GM12864 (cell line): ENCODE results near the gene SLCO4C1.
"Not testable (repeated sequence)": the region's sequence is repeated elsewhere in the genome, so short reads cannot be mapped to it uniquely, and the experiment has no call there.

Experiments
- DNase-seq: peaks from one replicate; pipeline ENCODE4 v3.0.0-alpha.2; 2011; ENCODE audit warnings: low read depth
- H3K4me3 ChIP-seq: 2 replicates; pipeline ENCODE4 v1.5.1; 2011; ENCODE audit warnings: mild to moderate bottlenecking, low read depth, low read length, control low read depth
- TF ChIP-seq, protein P1 (sequence below): IDR thresholded peaks from 2 replicates; pipeline ENCODE4 v1.5.1; 2011; ENCODE audit warnings: low read depth, mild to moderate bottlenecking, moderate library complexity, low read length, control low read depth, inconsistent platforms; ENCODE audit errors: missing control alignments

Gene SLCO4C1

DNA sequence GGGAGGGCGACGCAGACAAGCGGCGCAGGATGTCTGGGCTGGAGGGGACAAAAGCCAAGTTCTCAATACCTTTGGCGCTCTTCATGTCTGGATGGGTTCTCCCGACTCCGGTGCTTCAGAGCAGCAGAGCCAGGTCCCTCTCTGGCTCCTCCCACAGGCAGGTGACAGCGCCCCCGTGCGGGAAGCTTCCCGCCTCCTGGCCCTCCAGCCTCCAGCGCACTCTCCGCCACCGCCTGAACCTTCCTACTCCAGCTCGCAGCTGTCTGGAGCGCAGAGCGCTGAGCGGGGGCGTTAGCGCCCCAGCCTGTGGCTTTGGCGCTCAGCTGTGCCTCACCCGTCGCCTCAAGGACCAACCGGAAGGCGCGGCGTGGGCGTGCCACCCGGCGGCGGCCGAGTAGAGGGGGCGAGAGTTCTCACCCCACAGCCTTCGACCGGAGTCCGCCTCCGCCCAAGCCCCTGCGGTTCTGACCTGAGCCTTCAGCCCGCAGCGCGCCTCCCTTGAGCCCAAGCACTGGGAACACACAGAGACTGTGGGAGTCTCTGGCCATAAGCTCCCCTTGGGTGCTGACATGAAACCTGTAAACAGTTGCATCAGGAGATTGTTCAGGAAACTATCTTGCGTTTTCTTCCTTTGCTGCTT lies at the start of gene SLCO4C1:
Gene SLCO4C1, minus strand, starts transcription at position 107 of the 640 bp plus-strand sequence. Its CDS starts 22 bp downstream, at position 85.
- DNase-seq: peak; percentile 59
- TF ChIP-seq, protein P1, sequence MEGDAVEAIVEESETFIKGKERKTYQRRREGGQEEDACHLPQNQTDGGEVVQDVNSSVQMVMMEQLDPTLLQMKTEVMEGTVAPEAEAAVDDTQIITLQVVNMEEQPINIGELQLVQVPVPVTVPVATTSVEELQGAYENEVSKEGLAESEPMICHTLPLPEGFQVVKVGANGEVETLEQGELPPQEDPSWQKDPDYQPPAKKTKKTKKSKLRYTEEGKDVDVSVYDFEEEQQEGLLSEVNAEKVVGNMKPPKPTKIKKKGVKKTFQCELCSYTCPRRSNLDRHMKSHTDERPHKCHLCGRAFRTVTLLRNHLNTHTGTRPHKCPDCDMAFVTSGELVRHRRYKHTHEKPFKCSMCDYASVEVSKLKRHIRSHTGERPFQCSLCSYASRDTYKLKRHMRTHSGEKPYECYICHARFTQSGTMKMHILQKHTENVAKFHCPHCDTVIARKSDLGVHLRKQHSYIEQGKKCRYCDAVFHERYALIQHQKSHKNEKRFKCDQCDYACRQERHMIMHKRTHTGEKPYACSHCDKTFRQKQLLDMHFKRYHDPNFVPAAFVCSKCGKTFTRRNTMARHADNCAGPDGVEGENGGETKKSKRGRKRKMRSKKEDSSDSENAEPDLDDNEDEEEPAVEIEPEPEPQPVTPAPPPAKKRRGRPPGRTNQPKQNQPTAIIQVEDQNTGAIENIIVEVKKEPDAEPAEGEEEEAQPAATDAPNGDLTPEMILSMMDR: peak; percentile 85
- H3K4me3 ChIP-seq: peak within 1 kb of the TSS; percentile 53

DNA sequence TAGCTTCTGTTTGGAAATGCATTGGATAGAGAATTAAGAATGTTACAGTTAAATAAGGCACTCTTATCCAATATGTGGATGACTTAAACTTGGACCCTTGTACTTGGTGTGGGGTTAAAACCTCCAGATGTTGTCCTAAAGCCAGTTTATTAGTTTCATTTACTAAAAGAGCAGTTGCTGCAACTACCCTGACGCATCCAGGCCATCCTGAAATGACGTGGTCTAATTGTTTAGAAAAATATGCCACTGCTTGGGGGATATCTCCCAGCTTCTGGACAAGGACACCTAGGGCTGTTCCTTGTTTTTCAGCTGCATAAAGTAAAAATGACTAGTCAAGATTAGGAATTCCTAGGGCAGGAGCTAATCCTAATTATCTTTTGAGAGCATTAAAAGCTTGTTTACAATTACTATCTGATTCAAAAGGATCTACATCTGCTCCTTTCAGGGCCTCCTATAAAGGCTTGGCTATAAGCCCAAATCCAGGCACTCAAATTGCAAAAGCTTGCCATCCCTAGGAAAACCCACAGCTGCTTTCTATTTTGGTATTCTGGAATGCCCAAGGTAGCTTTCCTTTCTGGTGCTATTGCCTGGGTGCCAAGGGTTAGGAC lies 45.7 kb upstream of the SLCO4C1 start:
- TF ChIP-seq, protein P1: no peak
- no peak for DNase-seq
- H3K4me3 ChIP-seq: no peak overlapping the region

DNA sequence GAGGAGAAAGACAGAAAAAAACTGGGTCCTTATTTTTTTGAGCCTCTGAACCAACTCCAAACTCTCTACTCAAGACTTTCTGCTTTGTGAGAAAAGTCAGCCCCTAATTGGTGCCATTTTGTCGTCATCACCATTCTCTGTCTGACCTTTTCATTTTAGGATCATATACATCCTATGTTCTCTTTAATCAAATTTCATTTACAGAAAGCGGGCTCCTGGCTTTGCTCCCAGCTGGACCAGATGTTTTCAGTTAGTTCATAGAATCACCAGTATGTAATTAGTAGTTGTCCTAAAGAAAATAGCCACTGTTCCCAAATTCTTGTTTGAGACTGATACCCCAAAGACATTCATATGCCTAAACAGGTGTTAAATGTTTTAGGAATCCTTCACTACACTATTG lies 28.6 kb upstream of the SLCO4C1 start:
- no peak for DNase-seq
- TF ChIP-seq, protein P1: no peak
- no peak overlapping the region for H3K4me3 ChIP-seq

DNA sequence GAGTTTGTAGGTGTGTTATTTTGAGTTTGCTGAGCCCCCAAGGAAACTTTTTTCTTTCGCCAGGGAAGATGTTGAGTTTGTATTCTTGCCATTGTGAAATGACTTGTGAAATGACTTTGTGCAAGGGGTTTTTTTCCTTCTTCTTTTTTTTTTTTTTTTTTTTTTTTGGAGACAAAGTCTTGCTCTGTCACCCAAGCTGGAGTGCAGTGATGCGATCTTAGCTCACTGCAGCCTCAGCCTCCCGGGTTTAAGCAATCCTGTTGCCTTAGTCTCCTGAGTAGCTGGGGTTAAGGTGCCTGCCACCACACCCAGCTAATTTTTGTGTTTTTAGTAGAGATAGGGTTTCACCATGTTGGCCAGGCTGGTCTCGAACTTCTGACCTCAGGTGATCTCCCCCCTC lies 22.7 kb upstream of the SLCO4C1 start:
- H3K4me3 ChIP-seq, DNase-seq: not testable (repeated sequence)

DNA sequence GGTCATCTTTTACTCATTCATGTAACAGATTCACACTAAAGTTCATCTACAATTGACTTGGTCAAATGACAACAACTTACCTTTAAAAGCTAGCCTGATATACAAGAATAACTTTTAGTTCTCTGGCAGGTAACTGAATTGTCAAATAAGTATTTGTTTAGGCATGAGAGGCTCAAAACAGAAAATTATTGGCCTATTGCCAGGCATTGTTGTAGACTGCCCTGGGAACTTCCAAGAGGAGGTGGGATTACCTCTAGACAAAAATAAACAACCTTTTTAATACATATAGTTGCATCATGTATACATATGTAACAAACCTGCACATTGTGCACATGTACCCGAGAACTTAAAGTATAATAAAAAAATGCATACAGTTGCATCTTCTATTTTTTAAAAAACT lies 18.2 kb upstream of the SLCO4C1 start:
- no peak overlapping the region for H3K4me3 ChIP-seq
- DNase-seq: no peak
- TF ChIP-seq, protein P1: no peak

DNA sequence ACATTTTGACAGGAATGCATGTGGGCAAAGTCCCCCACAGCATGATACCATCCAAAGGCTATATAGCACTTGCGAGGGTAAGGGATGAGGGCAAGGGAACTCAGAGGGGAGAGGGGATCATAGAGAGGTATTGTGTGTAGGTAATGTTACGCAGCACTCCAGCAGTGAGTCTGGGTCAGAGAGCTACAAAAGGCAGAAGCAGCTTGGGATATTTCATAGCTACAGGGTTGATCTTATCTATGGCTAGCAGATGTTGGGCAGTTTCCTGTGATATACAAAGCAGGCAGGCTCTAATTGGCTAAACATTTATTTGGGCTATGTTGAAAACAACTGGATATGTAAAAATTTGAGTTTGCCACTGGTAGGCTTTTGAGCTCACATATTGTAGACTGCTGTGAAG lies 17.8 kb upstream of the SLCO4C1 start:
- TF ChIP-seq, protein P1: no peak
- DNase-seq: no peak
- no peak overlapping the region for H3K4me3 ChIP-seq

DNA sequence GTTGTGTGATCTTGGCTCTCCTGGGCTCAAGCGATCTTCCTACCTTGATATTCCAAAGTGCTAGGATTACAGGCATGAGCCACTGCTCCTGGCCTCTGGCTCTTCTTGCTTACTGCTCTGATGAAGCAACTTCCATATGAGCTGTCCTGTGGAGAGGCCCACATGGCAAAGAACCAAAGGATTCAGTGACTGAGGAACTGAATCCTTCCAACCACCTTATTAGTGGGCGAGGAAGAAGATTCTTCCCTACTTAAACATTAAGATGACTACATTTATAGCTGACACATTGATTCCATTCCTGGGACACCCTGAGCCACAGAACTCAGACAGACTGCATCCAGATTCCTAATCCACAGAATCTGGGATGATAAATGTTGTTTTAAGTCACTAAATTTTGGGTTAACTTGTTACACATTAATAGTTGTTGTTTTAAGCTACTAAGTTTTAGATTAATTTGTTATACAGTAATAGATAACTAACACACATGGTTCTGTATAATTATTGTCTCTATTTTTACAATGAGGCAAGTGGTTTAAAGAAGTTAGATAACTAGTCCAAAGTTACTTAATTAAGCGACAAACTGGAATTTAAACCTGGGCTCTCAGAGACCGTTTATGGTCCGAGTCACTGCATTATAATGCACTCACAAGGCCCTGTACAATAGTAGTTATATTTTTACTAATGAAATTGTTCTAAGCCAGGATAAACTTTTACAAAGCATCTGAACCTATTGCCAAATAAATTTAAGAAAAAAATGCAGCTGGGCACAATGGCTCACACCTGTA lies 16.7 kb upstream of the SLCO4C1 start:
- no peak for DNase-seq
- TF ChIP-seq, protein P1: no peak
- H3K4me3 ChIP-seq: no peak overlapping the region
